Hepatocyte (in vitro differentiated cells): ENCODE results near the gene PROM2.

ENCODE experiments used
- CTCF ChIP-seq: fragments of 200-600 bp; sonication (generic); IDR thresholded peaks from 2 replicates; pipeline ENCODE4 v1.5.1; 2016; ENCODE audit warnings: antibody characterized with exemption, mild to moderate bottlenecking; ENCODE audit not compliant: poor library complexity
- EZH2 ChIP-seq: fragments of 200-600 bp; sonication (generic); IDR thresholded peaks from 2 replicates; pipeline ENCODE4 v1.6.1; 2016; ENCODE audit warnings: antibody characterized with exemption, mild to moderate bottlenecking, borderline replicate concordance

DNA sequence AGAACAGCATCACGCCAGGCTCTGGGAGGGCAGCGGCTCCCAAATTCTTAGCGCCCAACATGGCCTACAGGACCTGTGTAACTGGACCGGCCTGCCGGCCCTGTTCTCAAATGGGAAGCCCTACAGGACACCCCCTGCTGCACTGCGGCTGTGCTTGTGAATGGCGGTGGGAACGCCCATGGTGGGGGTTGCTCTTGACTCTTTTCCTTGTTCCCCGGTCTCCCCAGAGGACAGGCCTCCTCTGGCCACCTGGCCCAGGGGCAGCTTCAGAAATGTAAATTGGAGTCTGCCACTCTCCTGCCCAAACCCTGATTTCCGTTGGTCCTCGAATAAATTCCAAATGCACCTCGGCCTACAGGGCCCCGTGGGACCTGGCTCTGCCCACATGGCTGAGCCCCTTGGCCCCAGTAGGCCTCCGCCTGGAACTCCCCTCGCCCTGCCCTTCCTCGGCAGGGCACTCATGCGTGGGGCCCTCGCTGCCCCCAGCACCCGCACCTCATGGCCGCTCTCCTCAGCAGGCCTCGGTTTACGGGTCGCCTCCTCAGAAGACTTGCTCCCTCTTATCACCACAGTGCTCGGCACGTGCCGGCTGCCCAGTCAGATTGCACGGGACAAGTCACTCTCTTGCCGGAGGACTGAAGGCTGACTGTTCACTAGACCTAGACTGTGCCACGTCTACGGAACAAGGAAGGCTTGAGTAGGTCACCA is 52.3 kb downstream of the PROM2 start:
- TF ChIP-seq EZH2 = no peak
- TF ChIP-seq CTCF = no peak
